Vagina (tissue), 2 donors: ENCODE results near the gene F2RL2.

ENCODE experiments used
- CTCF ChIP-seq, 3 experiments: fragments of 450-650 bp in 2 of 3; fragments of 200-600 bp in 1 of 3; sonication (generic) in 1 of 3; IDR thresholded peaks; one replicate each; pipeline ENCODE4 v1.5.1; 2017 to 2019; ENCODE audit warnings: antibody characterized with exemption in 3 of 3, mild to moderate bottlenecking in 2 of 3, moderate library complexity in 2 of 3
- POLR2A ChIP-seq, 2 donors: fragments of 450-650 bp; IDR thresholded peaks; one replicate each; pipeline ENCODE4 v1.6.1; 2017; ENCODE audit warnings: antibody characterized with exemption in 2 of 2, mild to moderate bottlenecking in 2 of 2, moderate library complexity in 2 of 2
- POLR2AphosphoS5 ChIP-seq, 2 donors: sonication (generic); formaldehyde crosslinking; IDR thresholded peaks; one replicate each; pipeline ENCODE4 v1.9.0; 2017; ENCODE audit warnings: antibody characterized with exemption in 2 of 2, mild to moderate bottlenecking in 2 of 2, low read depth in 1 of 2; ENCODE audit not compliant: insufficient read depth in 1 of 2

GRCh38 chr5:76634661-76635060, 11.5 kb upstream of the F2RL2 start:
- TF ChIP-seq CTCF (IDR thresholded peaks at IDR 0.05) (no peak), POLR2A (IDR thresholded peaks at IDR 0.05) (no peak), POLR2AphosphoS5 (IDR thresholded peaks at IDR 0.05; ENCODE audit: insufficient read depth in 1 of 2, low read depth in 1 of 2) (no peak)
